ENCODE data around the gene FARS2.

DNA sequence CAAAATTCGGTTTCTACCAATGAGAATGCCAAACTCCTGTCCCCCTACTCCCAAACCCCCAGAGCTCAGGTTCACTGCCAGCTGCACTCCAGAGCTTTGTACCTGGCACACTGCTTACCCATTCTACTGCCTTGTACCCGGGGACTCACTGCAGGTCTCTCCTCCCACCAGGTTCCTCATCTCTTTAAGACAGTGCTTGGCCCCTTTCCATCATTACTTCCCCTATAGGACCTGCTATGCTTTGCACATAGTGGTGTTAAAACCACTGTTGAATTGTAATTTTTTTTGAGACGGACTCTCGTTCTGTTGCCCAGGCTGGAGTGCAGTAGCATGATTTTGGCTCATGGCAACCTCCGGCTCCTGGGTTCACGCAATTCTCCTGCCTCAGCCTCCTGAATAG, 26.4 kb upstream of the FARS2 start:
- TF ChIP-seq, protein P1, sequence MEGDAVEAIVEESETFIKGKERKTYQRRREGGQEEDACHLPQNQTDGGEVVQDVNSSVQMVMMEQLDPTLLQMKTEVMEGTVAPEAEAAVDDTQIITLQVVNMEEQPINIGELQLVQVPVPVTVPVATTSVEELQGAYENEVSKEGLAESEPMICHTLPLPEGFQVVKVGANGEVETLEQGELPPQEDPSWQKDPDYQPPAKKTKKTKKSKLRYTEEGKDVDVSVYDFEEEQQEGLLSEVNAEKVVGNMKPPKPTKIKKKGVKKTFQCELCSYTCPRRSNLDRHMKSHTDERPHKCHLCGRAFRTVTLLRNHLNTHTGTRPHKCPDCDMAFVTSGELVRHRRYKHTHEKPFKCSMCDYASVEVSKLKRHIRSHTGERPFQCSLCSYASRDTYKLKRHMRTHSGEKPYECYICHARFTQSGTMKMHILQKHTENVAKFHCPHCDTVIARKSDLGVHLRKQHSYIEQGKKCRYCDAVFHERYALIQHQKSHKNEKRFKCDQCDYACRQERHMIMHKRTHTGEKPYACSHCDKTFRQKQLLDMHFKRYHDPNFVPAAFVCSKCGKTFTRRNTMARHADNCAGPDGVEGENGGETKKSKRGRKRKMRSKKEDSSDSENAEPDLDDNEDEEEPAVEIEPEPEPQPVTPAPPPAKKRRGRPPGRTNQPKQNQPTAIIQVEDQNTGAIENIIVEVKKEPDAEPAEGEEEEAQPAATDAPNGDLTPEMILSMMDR (IDR thresholded peaks at IDR 0.05 in 8 of 11, conservative IDR thresholded peaks at IDR 0.05 in 3 of 11): no peak
- TF ChIP-seq POLR2AphosphoS5 (IDR thresholded peaks at IDR 0.05) (no peak), POLR2A (IDR thresholded peaks at IDR 0.05) (no peak)

All from spleen (tissue), 7 donors.